Neural cell (in vitro differentiated cells): ENCODE data around the gene IGF2BP3. TPM values are rescaled to one million over a fixed set of nuclear protein-coding genes. Genes with fewer than 3 reads are reported as not detected.

Experiments
- H2AFZ ChIP-seq: fragments of 200-600, 300-800 bp; sonication (generic), shearing (Covaris generic); 2 replicates; pipeline ENCODE4 v1.6.0; 2014; ENCODE audit warnings: low read depth, mild to moderate bottlenecking, antibody characterized with exemption, low read length, moderate library complexity
- H3F3A ChIP-seq: fragments of 200-600 bp; shearing (Covaris generic); 2 replicates; pipeline ENCODE4 v1.6.1; 2016; ENCODE audit warnings: mild to moderate bottlenecking, moderate library complexity, mixed read lengths, antibody characterized with exemption, low read length; ENCODE audit not compliant: insufficient read depth, poor library complexity, severe bottlenecking
- H3K27ac ChIP-seq: fragments of 200-600, 300-800 bp; sonication (generic), shearing (Covaris generic); 2 replicates; pipeline ENCODE4 v1.5.1; 2014; ENCODE audit warnings: mild to moderate bottlenecking, low read length, moderate library complexity
- H3K27me3 ChIP-seq: fragments of 300-800, 200-600 bp; sonication (generic), shearing (Covaris generic); 2 replicates; pipeline ENCODE4 v1.6.0; 2014; ENCODE audit warnings: mild to moderate bottlenecking, low read depth, low read length, moderate library complexity; ENCODE audit not compliant: insufficient read depth
- H3K36me3 ChIP-seq: fragments of 300-800, 200-600 bp; sonication (generic), shearing (Covaris generic); 2 replicates; pipeline ENCODE4 v1.5.1; 2014; ENCODE audit warnings: mild to moderate bottlenecking, antibody characterized with exemption, low read length, moderate library complexity; ENCODE audit not compliant: insufficient read depth
- H3K4me2 ChIP-seq: fragments of 300-800, 200-600 bp; sonication (generic), shearing (Covaris generic); 2 replicates; pipeline ENCODE4 v1.6.0; 2014; ENCODE audit warnings: mild to moderate bottlenecking, low read length
- H3K4me3 ChIP-seq: fragments of 300-800, 200-600 bp; sonication (generic), shearing (Covaris generic); 2 replicates; pipeline ENCODE4 v1.5.1; 2014; ENCODE audit warnings: mild to moderate bottlenecking, low read length, moderate library complexity
- H3K79me2 ChIP-seq: fragments of 200-600 bp; shearing (Covaris generic); replicated peaks from 2 replicates; pipeline ENCODE4 v1.6.0; 2014; ENCODE audit warnings: mild to moderate bottlenecking, low read length, moderate library complexity; ENCODE audit not compliant: insufficient read depth
- H3K9ac ChIP-seq: fragments of 300-800, 200-600 bp; sonication (generic), shearing (Covaris generic); 2 replicates; pipeline ENCODE4 v1.6.1; 2016; ENCODE audit warnings: mild to moderate bottlenecking, low read length, mixed read lengths
- H3K9me2 ChIP-seq: fragments of 200-600 bp; shearing (Covaris generic); 2 replicates; pipeline ENCODE4 v1.6.1; 2016; ENCODE audit warnings: mild to moderate bottlenecking, low read length, mixed read lengths; ENCODE audit not compliant: insufficient read depth
- H3K9me3 ChIP-seq: fragments of 200-600, 300-800 bp; sonication (generic), shearing (Covaris generic); 2 replicates; pipeline ENCODE4 v1.6.1; 2016; ENCODE audit warnings: mild to moderate bottlenecking, mixed run types, low read length, moderate library complexity, mixed read lengths
- H4K20me1 ChIP-seq: fragments of 200-600 bp; shearing (Covaris generic); 2 replicates; pipeline ENCODE4 v1.6.1; 2016; ENCODE audit warnings: mild to moderate bottlenecking, mixed run types; ENCODE audit not compliant: insufficient read depth
- EP300 ChIP-seq: fragments of 450-650 bp; conservative IDR thresholded peaks from 2 replicates; pipeline ENCODE4 v1.6.1; 2014; ENCODE audit warnings: antibody characterized with exemption, mild to moderate bottlenecking, moderate library complexity; ENCODE audit not compliant: poor library complexity, severe bottlenecking
- EZH2 ChIP-seq: fragments of 200-600, 300-800 bp; shearing (Covaris generic), sonication (generic); IDR thresholded peaks from 2 replicates; pipeline ENCODE4 v1.6.1; 2014; ENCODE audit warnings: antibody characterized with exemption, low read length, borderline replicate concordance, mild to moderate bottlenecking; ENCODE audit not compliant: insufficient read depth, poor library complexity, severe bottlenecking
- MXI1 ChIP-seq: fragments of 450-650 bp; conservative IDR thresholded peaks from 2 replicates; pipeline ENCODE4 v1.6.1; 2014; ENCODE audit warnings: antibody characterized with exemption, mild to moderate bottlenecking; ENCODE audit not compliant: poor library complexity, severe bottlenecking
- POLR2AphosphoS5 ChIP-seq: IDR thresholded peaks from 2 replicates; pipeline ENCODE4 v1.6.1; 2012
- SMC3 ChIP-seq: fragments of 450-650 bp; conservative IDR thresholded peaks from 2 replicates; pipeline ENCODE4 v1.6.1; 2014; ENCODE audit warnings: antibody characterized with exemption, mild to moderate bottlenecking, moderate library complexity; ENCODE audit not compliant: poor library complexity
- TAF1 ChIP-seq: IDR thresholded peaks from 2 replicates; pipeline ENCODE4 v1.6.1; 2012; ENCODE audit warnings: low read depth
- polyA plus RNA-seq: library from polyadenylated mRNA; depleted of rRNA; stranded (reverse); fragments of >200 nt; gene quantifications from 2 replicates; pipeline ENCODE4 v1.2.3, GENCODE V29; 2014

Gene IGF2BP3
- polyA plus RNA-seq, 1 donor from 2014 or later: 29.6 TPM

DNA sequence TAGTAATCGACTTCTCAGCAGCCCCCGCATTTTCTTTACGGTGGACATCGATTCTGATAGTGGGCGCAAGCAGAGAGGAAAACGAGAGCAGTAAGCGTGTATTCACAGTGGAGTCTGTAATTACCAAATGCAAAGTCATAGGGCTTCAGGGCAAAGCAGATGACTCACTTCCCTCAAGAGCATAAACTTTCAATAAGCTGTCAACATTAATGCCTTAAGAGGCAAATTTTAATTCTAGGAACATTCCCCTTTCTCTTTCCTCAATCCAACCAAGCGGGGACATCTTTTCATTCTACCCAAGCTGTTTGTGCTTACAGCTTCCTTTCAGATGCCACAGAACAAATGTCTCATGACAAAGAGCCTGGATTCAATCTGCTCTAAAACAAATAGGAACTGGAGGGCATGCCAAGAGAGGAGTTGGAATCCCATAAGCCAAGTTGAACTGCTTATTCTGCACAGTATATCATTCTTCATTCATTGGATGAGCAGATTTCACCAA, 122.6 kb downstream of the IGF2BP3 start:
- no peak overlapping the region for H3K9ac ChIP-seq
- H3K4me2 ChIP-seq: no peak overlapping the region

DNA sequence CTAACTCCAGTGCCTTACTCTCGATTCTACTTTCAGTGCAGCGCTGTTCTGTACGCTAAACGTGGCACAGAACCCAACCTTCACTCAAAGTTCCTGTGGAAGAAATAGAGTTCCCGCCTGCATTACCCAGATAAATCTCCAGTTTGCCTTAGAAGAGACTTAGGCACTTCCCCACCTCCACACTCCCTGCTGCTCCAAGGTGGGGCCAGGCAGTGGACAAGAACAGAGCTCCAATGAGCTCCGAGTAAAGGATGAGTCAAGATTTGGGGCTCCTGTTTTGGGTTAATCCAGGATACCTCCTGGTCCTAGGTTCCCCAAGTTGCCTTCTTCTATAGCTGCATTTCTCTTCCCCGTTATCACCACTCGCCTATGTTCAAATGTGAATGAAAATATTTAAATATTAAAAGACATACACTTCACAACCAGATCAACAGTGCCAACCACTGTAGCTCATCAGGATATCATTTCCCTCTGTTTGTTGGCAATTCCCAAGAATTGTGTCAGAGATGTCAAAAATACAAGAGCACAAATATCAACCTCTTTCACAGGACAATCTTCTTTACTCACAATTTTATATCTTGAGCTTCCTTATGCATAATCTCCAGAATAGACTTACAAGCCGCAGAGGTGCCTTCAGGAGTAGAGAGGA, 123.1 kb downstream of the IGF2BP3 start:
- Histone ChIP-seq H3K79me2 (no peaks in the 10 kb centered on the region), H3K9ac (no peak overlapping the region), H2AFZ (no peak overlapping the region), H3K4me3 (no peak overlapping the region), H3K27ac (no peak overlapping the region), H3K4me2 (no peak overlapping the region), H3K27me3 (no peaks in the 10 kb centered on the region), H3K9me3 (no peaks in the 10 kb centered on the region), H3F3A (peaks cover 3% of the 10 kb centered on the region), H4K20me1 (no peaks in the 10 kb centered on the region), H3K9me2 (no peaks in the 10 kb centered on the region), H3K36me3 (peaks cover 4% of the 10 kb centered on the region)
- TF ChIP-seq POLR2AphosphoS5: no peak
- TF ChIP-seq EP300: no peak

More for the DNA sequence above, 122.6 kb downstream of the IGF2BP3 start:
- H3K27me3 ChIP-seq: no peaks in the 10 kb centered on the region
- no peak overlapping the region for H3K27ac ChIP-seq
- H3F3A ChIP-seq: peaks cover 3% of the 10 kb centered on the region
- TF ChIP-seq SMC3 (no peak), TAF1 (no peak), EZH2 (no peak), EP300 (no peak)
- peaks cover 4% of the 10 kb centered on the region for H3K36me3 ChIP-seq
- no peak overlapping the region for H2AFZ ChIP-seq
- no peaks in the 10 kb centered on the region for H3K79me2 ChIP-seq
- H3K4me3 ChIP-seq: no peak overlapping the region
- H3K9me3 ChIP-seq: no peaks in the 10 kb centered on the region
- H4K20me1 ChIP-seq: no peaks in the 10 kb centered on the region
- no peaks in the 10 kb centered on the region for H3K9me2 ChIP-seq

DNA sequence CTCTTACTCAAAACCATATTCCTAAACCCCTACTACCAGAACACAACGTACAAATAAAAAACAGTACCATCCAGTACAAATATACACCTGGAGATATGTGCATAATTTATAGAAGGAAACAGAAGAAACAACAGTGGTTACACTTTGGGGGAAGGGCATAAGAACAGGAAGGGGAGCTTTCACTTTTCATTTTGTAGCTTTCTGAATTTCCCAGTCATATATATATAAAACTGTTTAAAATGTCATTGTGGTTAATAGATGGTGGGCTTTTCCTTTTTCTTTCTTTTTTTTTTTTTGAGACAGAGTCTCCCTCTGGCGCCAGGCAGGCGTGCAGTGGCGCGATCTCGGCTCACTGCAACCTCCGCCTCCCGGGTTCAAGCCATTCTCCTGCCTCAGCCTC, 124.0 kb downstream of the IGF2BP3 start:
- H3K9me2 ChIP-seq: no peaks in the 10 kb centered on the region
- no peak overlapping the region for H2AFZ ChIP-seq
- H3K36me3 ChIP-seq: peaks cover 4% of the 10 kb centered on the region
- no peaks in the 10 kb centered on the region for H3K27me3 ChIP-seq
- no peak overlapping the region for H3K4me3 ChIP-seq
- no peak for TF ChIP-seq MXI1
- peaks cover 3% of the 10 kb centered on the region for H3F3A ChIP-seq
- H3K79me2 ChIP-seq: no peaks in the 10 kb centered on the region
- no peak overlapping the region for H3K4me2 ChIP-seq
- H3K9ac ChIP-seq: no peak overlapping the region
- H4K20me1 ChIP-seq: no peaks in the 10 kb centered on the region
- no peaks in the 10 kb centered on the region for H3K9me3 ChIP-seq
- no peak overlapping the region for H3K27ac ChIP-seq

DNA sequence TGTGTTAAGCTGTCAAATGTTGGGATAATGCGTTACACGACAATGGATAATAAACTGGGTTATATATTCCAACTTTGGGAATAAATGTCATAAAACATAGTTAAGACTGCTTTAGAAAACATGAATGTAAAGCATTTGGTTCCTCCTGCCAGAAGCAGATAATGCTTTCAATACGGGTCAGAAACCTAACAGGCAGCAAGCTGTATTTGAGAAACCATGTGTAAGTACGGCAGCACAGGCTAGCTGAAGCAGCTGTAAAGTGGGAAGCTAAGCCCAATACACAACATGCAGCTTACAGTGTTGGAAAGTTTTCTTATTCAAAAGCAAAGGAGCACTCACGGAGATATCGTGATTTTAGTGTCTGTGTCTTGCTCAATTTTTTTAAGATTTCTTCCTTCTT, 124.7 kb downstream of the IGF2BP3 start:
- H3K4me2 ChIP-seq: no peak overlapping the region
- H2AFZ ChIP-seq: no peak overlapping the region
- TF ChIP-seq MXI1 (no peak), EP300 (no peak), EZH2 (no peak)
- H4K20me1 ChIP-seq: no peaks in the 10 kb centered on the region
- no peaks in the 10 kb centered on the region for H3K79me2 ChIP-seq
- no peak overlapping the region for H3K27ac ChIP-seq
- peaks cover 4% of the 10 kb centered on the region for H3K36me3 ChIP-seq
- H3K9me2 ChIP-seq: no peaks in the 10 kb centered on the region
- H3K4me3 ChIP-seq: no peak overlapping the region
- H3F3A ChIP-seq: peaks cover 3% of the 10 kb centered on the region
- H3K9me3 ChIP-seq: no peaks in the 10 kb centered on the region
- H3K27me3 ChIP-seq: no peaks in the 10 kb centered on the region
- H3K9ac ChIP-seq: no peak overlapping the region
